Stimulated activated effector memory CD8-positive, alpha-beta T cell treated with anti-CD3 and anti-CD28 coated beads, Interleukin-12 subunit alpha, Interleukin-12 subunit beta, amount 100 ng/mL, for 72 hours (primary cell): ENCODE data around the gene RNASE8.
"Not testable (repeated sequence)": the region's sequence is repeated elsewhere in the genome, so short reads cannot be mapped to it uniquely, and the experiment has no call there.

Experiments used
- ATAC-seq: fragments of 150-1000 bp; cut with Tn5 transposase; 2 replicates; pipeline ENCODE4 v1.10.0; 2021
- DNase-seq, 2 donors: peaks; one replicate each; pipeline ENCODE4 v3.0.0; 2021 to 2022; ENCODE audit warnings: low spot score in 2 of 2
- H3K27ac Mint-ChIP-seq: one replicate; pipeline ENCODE4 v1.8.0; 2022; ENCODE audit warnings: mild to moderate bottlenecking, mixed read lengths
- H3K36me3 Mint-ChIP-seq: one replicate; pipeline ENCODE4 v1.8.0; 2022; ENCODE audit warnings: mild to moderate bottlenecking, mixed read lengths
- H3K4me1 Mint-ChIP-seq: one replicate; pipeline ENCODE4 v1.8.0; 2022; ENCODE audit warnings: mixed read lengths
- H3K4me3 Mint-ChIP-seq: one replicate; pipeline ENCODE4 v1.8.0; 2022; ENCODE audit warnings: mild to moderate bottlenecking, mixed read lengths
- H3K9me3 Mint-ChIP-seq: one replicate; pipeline ENCODE4 v1.8.0; 2022; ENCODE audit warnings: mixed read lengths

The RNASE8 gene

GRCh38 chr14:21057803-21058675 lies at the start of gene RNASE8:
RNASE8 (plus strand) TSS chr14:21057822; CDS start chr14:21057893, 71 bp downstream.
- Mint-ChIP-seq H3K9me3 (no peaks in the 10 kb centered on the region), H3K4me3 (no peak within 1 kb of the TSS), H3K4me1 (no peaks in the 10 kb centered on the region), H3K36me3 (no peaks in the 10 kb centered on the region), H3K27ac (no peak within 1 kb of the TSS)
- no peak for DNase-seq
- ATAC-seq: peak; percentile 87

GRCh38 chr14:21009721-21010120 lies 47.9 kb upstream of the RNASE8 start:
- H3K27ac Mint-ChIP-seq, H3K36me3 Mint-ChIP-seq, H3K4me3 Mint-ChIP-seq, H3K4me1 Mint-ChIP-seq, DNase-seq, ATAC-seq, H3K9me3 Mint-ChIP-seq: not testable (repeated sequence)

GRCh38 chr14:21011136-21011535 lies 46.5 kb upstream of the RNASE8 start:
- Mint-ChIP-seq H3K4me3 (no peak overlapping the region), H3K36me3 (no peaks in the 10 kb centered on the region), H3K9me3 (no peaks in the 10 kb centered on the region), H3K4me1 (no peaks in the 10 kb centered on the region), H3K27ac (no peak overlapping the region)
- ATAC-seq (no peak), DNase-seq (no peak)

- ATAC-seq (peak; percentile 75), DNase-seq (peak; percentile 66 to 84)
- Mint-ChIP-seq H3K4me3 (no peak overlapping the region), H3K27ac (no peak overlapping the region), H3K4me1 (no peaks in the 10 kb centered on the region), H3K9me3 (no peaks in the 10 kb centered on the region), H3K36me3 (no peaks in the 10 kb centered on the region)
These were observed 42.8 kb upstream of the RNASE8 start for GRCh38 chr14:21014761-21015190.

GRCh38 chr14:21015312-21015711 lies 42.3 kb upstream of the RNASE8 start:
- DNase-seq (no peak), ATAC-seq (no peak)
- H3K4me1 Mint-ChIP-seq: no peaks in the 10 kb centered on the region
- H3K9me3 Mint-ChIP-seq: no peaks in the 10 kb centered on the region
- no peak overlapping the region for H3K27ac Mint-ChIP-seq
- no peak overlapping the region for H3K4me3 Mint-ChIP-seq
- H3K36me3 Mint-ChIP-seq: no peaks in the 10 kb centered on the region

- Mint-ChIP-seq H3K9me3 (no peaks in the 10 kb centered on the region), H3K4me3 (no peak overlapping the region), H3K4me1 (no peaks in the 10 kb centered on the region), H3K27ac (no peak overlapping the region), H3K36me3 (no peaks in the 10 kb centered on the region)
- ATAC-seq: no peak
- DNase-seq: no peak
These were observed 41.0 kb upstream of the RNASE8 start for GRCh38 chr14:21016413-21017190.

GRCh38 chr14:21017528-21018245 lies 39.9 kb upstream of the RNASE8 start:
- DNase-seq: no peak
- no peak overlapping the region for H3K4me3 Mint-ChIP-seq
- H3K9me3 Mint-ChIP-seq: no peaks in the 10 kb centered on the region
- no peak for ATAC-seq
- H3K36me3 Mint-ChIP-seq: no peaks in the 10 kb centered on the region
- H3K4me1 Mint-ChIP-seq: peaks cover 2% of the 10 kb centered on the region
- no peak overlapping the region for H3K27ac Mint-ChIP-seq

GRCh38 chr14:21018286-21018685 lies 39.3 kb upstream of the RNASE8 start:
- H3K4me3 Mint-ChIP-seq: no peak overlapping the region
- no peaks in the 10 kb centered on the region for H3K9me3 Mint-ChIP-seq
- H3K27ac Mint-ChIP-seq: no peak overlapping the region
- ATAC-seq (no peak), DNase-seq (no peak)
- H3K4me1 Mint-ChIP-seq: peaks cover 7% of the 10 kb centered on the region
- H3K36me3 Mint-ChIP-seq: no peaks in the 10 kb centered on the region

GRCh38 chr14:21018781-21019180 lies 38.8 kb upstream of the RNASE8 start:
- ATAC-seq (no peak), DNase-seq (no peak)
- Mint-ChIP-seq H3K27ac (no peak overlapping the region), H3K4me3 (no peak overlapping the region), H3K36me3 (no peaks in the 10 kb centered on the region), H3K4me1 (peaks cover 10% of the 10 kb centered on the region), H3K9me3 (no peaks in the 10 kb centered on the region)

GRCh38 chr14:21019366-21019765 lies 38.3 kb upstream of the RNASE8 start:
- Mint-ChIP-seq H3K4me3 (no peak overlapping the region), H3K27ac (no peak overlapping the region), H3K9me3 (no peaks in the 10 kb centered on the region), H3K4me1 (peaks cover 15% of the 10 kb centered on the region), H3K36me3 (no peaks in the 10 kb centered on the region)
- ATAC-seq (no peak), DNase-seq (no peak)

GRCh38 chr14:21020977-21021545 lies 36.6 kb upstream of the RNASE8 start:
- ATAC-seq (no peak), DNase-seq (no peak)
- Mint-ChIP-seq H3K4me1 (peaks cover 19% of the 10 kb centered on the region), H3K27ac (no peak overlapping the region), H3K4me3 (no peak overlapping the region), H3K36me3 (no peaks in the 10 kb centered on the region), H3K9me3 (no peaks in the 10 kb centered on the region)

- no peaks in the 10 kb centered on the region for H3K36me3 Mint-ChIP-seq
These were observed 34.9 kb upstream of the RNASE8 start for GRCh38 chr14:21022686-21023085.

GRCh38 chr14:21023174-21023573 lies 34.4 kb upstream of the RNASE8 start:
- no peak for ATAC-seq
- Mint-ChIP-seq H3K4me1 (peaks cover 19% of the 10 kb centered on the region), H3K4me3 (peak overlapping the region; percentile 75), H3K9me3 (no peaks in the 10 kb centered on the region), H3K36me3 (no peaks in the 10 kb centered on the region), H3K27ac (no peak overlapping the region)
- no peak for DNase-seq

More at GRCh38 chr14:21022686-21023085, 34.9 kb upstream of the RNASE8 start:
- DNase-seq (no peak), ATAC-seq (no peak)
- peaks cover 19% of the 10 kb centered on the region for H3K4me1 Mint-ChIP-seq
- no peaks in the 10 kb centered on the region for H3K9me3 Mint-ChIP-seq
- H3K27ac Mint-ChIP-seq: no peak overlapping the region
- H3K4me3 Mint-ChIP-seq: no peak overlapping the region

GRCh38 chr14:21023817-21024584 lies 33.6 kb upstream of the RNASE8 start:
- H3K36me3 Mint-ChIP-seq: no peaks in the 10 kb centered on the region
- no peaks in the 10 kb centered on the region for H3K9me3 Mint-ChIP-seq
- peaks cover 19% of the 10 kb centered on the region for H3K4me1 Mint-ChIP-seq
- H3K27ac Mint-ChIP-seq: peak overlapping the region; percentile 46
- H3K4me3 Mint-ChIP-seq: peak overlapping the region; percentile 75
- no peak for DNase-seq
- no peak for ATAC-seq
